ENCODE results near the gene GPR18. TPM values are rescaled to one million over a fixed set of nuclear protein-coding genes. Genes with fewer than 3 reads are reported as not detected.

GPR18 gene
- total RNA-seq, 1 experiment from 2014 or later = not detected

GRCh38 chr13:99269627-99270241, 11.6 kb upstream of the GPR18 start:
- no peak overlapping the region for H3K4me2 ChIP-seq (ENCODE audit: low read length)
- H2AFZ ChIP-seq (ENCODE audit: low read depth, low read length, poor library complexity, severe bottlenecking) = no peak overlapping the region
- no peaks in the 10 kb centered on the region for H3K9me3 ChIP-seq (ENCODE audit: control insufficient read depth in 1 of 2, insufficient read depth in 1 of 2, low read depth in 1 of 2, low read length in 2 of 2)
- CTCF ChIA-PET = interaction anchor here (0.8 to 6.7 kb wide), 23 partner anchors 10 to 177 kb away, joined by 3 to 90 read pairs (median 4); partner anchors contain the start of gene UBAC2
- H3K4me1 ChIP-seq (ENCODE audit: control insufficient read depth in 1 of 2, insufficient read depth in 2 of 2, low read length in 2 of 2) = no peaks in the 10 kb centered on the region; a peak in 1 of 4 replicates
- H3K4me3 ChIP-seq (replicated peaks in 1 of 2; ENCODE audit: low read depth in 1 of 2, low read length in 2 of 2) = no peak overlapping the region
- BruUV-seq (replicated peaks) = no TSS peak
- ATAC-seq (peak; percentile 78), DNase-seq (ENCODE audit: low read depth, low spot score) (peak; percentile 38)
- POLR2A ChIA-PET = interaction anchor here (1.0 kb wide), 1 partner anchor 69 kb away, joined by 3 read pairs; the partner anchor contains the start of gene UBAC2
- no peak overlapping the region for H3K9ac ChIP-seq (ENCODE audit: low read length)
- TF ChIP-seq YY1 (IDR thresholded peaks at IDR 0.05; ENCODE audit: extremely low read depth, insufficient replicate concordance, low read depth, low read length) (no peak), RAD21 (IDR thresholded peaks at IDR 0.05; ENCODE audit: low read depth) (peak; percentile 84), CEBPB (IDR thresholded peaks at IDR 0.05; ENCODE audit: low read depth) (no peak), REST (IDR thresholded peaks at IDR 0.05; ENCODE audit: low read depth) (no peak), JUND (IDR thresholded peaks at IDR 0.05) (no peak), EGR1 (IDR thresholded peaks at IDR 0.05; ENCODE audit: low read depth) (no peak), ZNF274 (IDR thresholded peaks at IDR 0.05; ENCODE audit: low read depth, low read length) (no peak), CTCF (IDR thresholded peaks at IDR 0.05 in 2 of 3, conservative IDR thresholded peaks at IDR 0.05 in 1 of 3; ENCODE audit: borderline replicate concordance in 1 of 3, insufficient read depth in 1 of 3, low read depth in 2 of 3, low read length in 2 of 3) (peak; percentile 66 to 97 (median 75)), ZBTB33 (IDR thresholded peaks at IDR 0.05; ENCODE audit: extremely low read depth, insufficient replicate concordance, low read length) (no peak), SP1 (IDR thresholded peaks at IDR 0.05; ENCODE audit: low read depth) (no peak)
- peaks cover 30% of the 10 kb centered on the region for H3K79me2 ChIP-seq (ENCODE audit: insufficient read depth, low read length)
- H3K9me2 ChIP-seq (ENCODE audit: insufficient read depth) = no peaks in the 10 kb centered on the region
- H4K20me1 ChIP-seq (ENCODE audit: insufficient read depth) = no peaks in the 10 kb centered on the region
- H3K27me3 ChIP-seq (ENCODE audit: insufficient read depth, low read length) = no peaks in the 10 kb centered on the region
- intact Hi-C loops (cut with micrococcal nuclease) = loop anchor here (1.0 to 10.0 kb wide), 4 partner anchors 72 to 425 kb away; no protein-coding TSS in a partner anchor
- RAD21 ChIA-PET (ENCODE audit: low non-redundant PET in 1 of 2, low total read pairs in 2 of 2, uncharacterized antibody in 2 of 2, unreplicated experiment in 2 of 2) = interaction anchor here (0.7 to 1.5 kb wide), 2 partner anchors 167 kb away, joined by 3 to 6 read pairs; no protein-coding TSS in a partner anchor
- 0 out of 4 replicates have a peak, but pooled peaks cover 0 to 4% of the 10 kb centered on the region in 2 experiments for H3K36me3 ChIP-seq (ENCODE audit: control insufficient read depth in 1 of 2, insufficient read depth in 2 of 2, low read length in 2 of 2)
- no peak overlapping the region for H3K27ac ChIP-seq (ENCODE audit: low read depth, low read length)
